Gastrocnemius medialis (tissue), 4 donors: Measurements from ENCODE around the gene ABTB2. TPM values are rescaled to one million over a fixed set of nuclear protein-coding genes. Genes with fewer than 3 reads are reported as not detected.

ENCODE experiments used
- ATAC-seq, 2 donors: fragments of 150-250 bp; one replicate each; pipeline ENCODE4 v1.9.1; 2016
- DNase-seq, 2 donors: peaks; one replicate each; pipeline ENCODE4 v3.0.0-alpha.2; 2019
- H3K27ac ChIP-seq, 4 donors: fragments of 200-600 bp; sonication (generic); 1 replicate in 1 of 4; 2 replicates in 3 of 4; pipeline ENCODE4 v1.5.1; 2016 to 2018; ENCODE audit warnings: mild to moderate bottlenecking in 2 of 4, moderate library complexity in 1 of 4
- H3K27me3 ChIP-seq, 3 donors: fragments of 200-600 bp; sonication (generic) in 2 of 3; 1 replicate in 1 of 3; 2 replicates in 2 of 3; pipeline versions ENCODE4 v1.5.1 to v1.6.0; 2016 to 2019; ENCODE audit warnings: mild to moderate bottlenecking in 1 of 3, moderate library complexity in 1 of 3
- H3K36me3 ChIP-seq, 2 donors: fragments of 200-600 bp; sonication (generic) in 1 of 2; one replicate each; pipeline ENCODE4 v1.5.1; 2017 to 2018
- H3K4me1 ChIP-seq, 2 donors: fragments of 200-600 bp; sonication (generic) in 1 of 2; one replicate each; pipeline ENCODE4 v1.5.1; 2016 to 2017; ENCODE audit warnings: mild to moderate bottlenecking in 2 of 2
- H3K4me3 ChIP-seq, 4 donors: fragments of 200-600 bp; sonication (generic) in 3 of 4; 1 replicate in 1 of 4; 2 replicates in 3 of 4; pipeline ENCODE4 v1.5.1; 2016 to 2019; ENCODE audit warnings: mild to moderate bottlenecking in 2 of 4
- H3K9me3 ChIP-seq, 3 donors: fragments of 200-600 bp; sonication (generic) in 2 of 3; 1 replicate in 1 of 3; 2 replicates in 2 of 3; pipeline ENCODE4 v1.5.1; 2016 to 2019
- CTCF ChIP-seq, 5 experiments: fragments of 450-650 bp in 3 of 5; fragments of 200-600 bp in 2 of 5; sonication (generic) in 2 of 5; IDR thresholded peaks in 4 of 5; conservative IDR thresholded peaks in 1 of 5; 1 replicate in 4 of 5; 2 replicates in 1 of 5; pipeline ENCODE4 v1.5.1; 2016 to 2019; ENCODE audit warnings: antibody characterized with exemption in 5 of 5, mild to moderate bottlenecking in 3 of 5, moderate library complexity in 3 of 5
- POLR2A ChIP-seq, 2 donors: fragments of 450-650 bp; IDR thresholded peaks; one replicate each; pipeline ENCODE4 v1.6.1; 2017; ENCODE audit warnings: antibody characterized with exemption in 2 of 2, mild to moderate bottlenecking in 2 of 2, moderate library complexity in 2 of 2
- in situ Hi-C, 4 donors: fragments of 200-750 bp; cut with MboI; loops; one replicate each; pipeline versions ENCODE4 v1.15.0 to v1.8.0; 2017; ENCODE audit warnings: low sequenced_read_pairs in 4 of 4
- intact Hi-C: fragments of 100-400 bp; cut with DNase I; formaldehyde crosslinking; loops from one replicate; pipeline ENCODE4 v1.15.1; 2023; ENCODE audit warnings: low total_unique reads
- total RNA-seq, 4 donors: library from RNA; depleted of rRNA; stranded (reverse); fragments of >200 nt; gene quantifications; one replicate each; pipeline versions ENCODE4 v1.1.0 to v1.2.3, GENCODE V29; 2016

ABTB2 gene
- total RNA-seq, 4 donors from 2014 or later = 8.8 to 30.7 (median 12.2) TPM

DNA sequence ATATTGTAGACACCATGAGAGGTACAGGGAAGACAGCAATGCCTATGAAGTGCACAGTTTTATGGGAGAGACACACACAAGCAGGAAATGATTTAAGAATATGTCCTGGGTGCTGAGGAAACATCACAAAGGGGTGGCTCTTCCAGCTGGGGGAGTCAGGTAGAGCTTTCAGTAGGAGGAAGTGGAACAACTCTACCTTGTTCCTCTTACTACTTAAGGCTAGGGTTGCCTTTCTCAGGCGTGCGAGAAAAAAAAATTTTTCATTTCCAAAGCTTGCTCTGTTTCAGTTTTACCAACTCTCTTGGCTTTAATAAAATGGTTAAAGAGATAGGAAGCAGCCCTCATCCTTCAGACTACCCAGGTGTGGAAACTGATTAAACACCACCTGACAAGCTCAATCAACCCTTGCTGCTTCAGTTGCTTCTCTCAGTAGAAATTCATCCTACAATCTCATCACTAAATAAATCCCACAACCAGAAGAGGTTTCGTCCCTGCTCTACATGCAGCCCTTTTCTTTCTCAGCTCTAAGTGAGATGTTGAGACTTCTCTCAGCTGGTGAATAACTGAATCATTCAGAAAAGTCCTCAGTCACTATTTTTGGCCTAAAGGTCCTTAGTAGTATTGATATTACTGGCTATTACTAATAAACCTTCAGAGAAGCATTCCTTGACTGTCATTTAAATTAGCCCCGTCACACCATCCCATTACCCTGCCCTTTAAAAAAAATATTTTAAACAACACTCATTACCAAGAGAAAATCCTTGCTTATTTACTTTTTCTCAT lies 5.9 kb downstream of the ABTB2 start:
- in situ Hi-C loops (loop anchor here in 1 of 4 donors (25.0 kb wide), 1 partner anchor 365 kb away; no protein-coding TSS in a partner anchor), intact Hi-C loops (no loop called here)
- H3K4me1 ChIP-seq = peaks cover 56 to 63% of the 10 kb centered on the region in 2 donors
- ATAC-seq (no peak), DNase-seq (no peak)
- H3K27ac ChIP-seq = no peak overlapping the region
- TF ChIP-seq CTCF (IDR thresholded peaks at IDR 0.05 in 4 of 5, conservative IDR thresholded peaks at IDR 0.05 in 1 of 5) (no peak), POLR2A (IDR thresholded peaks at IDR 0.05) (no peak)
- H3K36me3 ChIP-seq = no peaks in the 10 kb centered on the region
- H3K27me3 ChIP-seq = peaks cover 0 to 11% (median 0%) of the 10 kb centered on the region in 3 donors
- H3K4me3 ChIP-seq = no peak overlapping the region
- H3K9me3 ChIP-seq = no peaks in the 10 kb centered on the region

DNA sequence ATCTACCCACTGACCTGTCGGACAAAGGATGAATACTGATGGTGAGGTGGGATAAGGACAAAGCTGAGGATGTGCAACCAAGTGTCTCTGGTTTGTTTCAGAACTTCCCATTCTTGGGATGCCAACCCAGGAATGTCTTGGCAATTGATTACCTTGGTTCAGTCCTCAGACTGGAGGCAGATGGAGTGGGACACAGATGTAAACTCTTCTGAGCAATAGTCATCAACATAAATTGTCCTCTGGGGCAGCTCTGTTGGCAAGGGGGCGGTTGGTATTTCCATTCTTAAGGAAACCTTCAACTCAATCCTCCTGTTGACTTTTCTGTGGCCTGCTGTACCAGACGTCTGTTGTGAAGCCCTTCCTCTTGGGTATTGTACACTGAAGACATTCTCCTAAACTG lies 6.8 kb downstream of the ABTB2 start:
- TF ChIP-seq CTCF (IDR thresholded peaks at IDR 0.05 in 4 of 5, conservative IDR thresholded peaks at IDR 0.05 in 1 of 5) (no peak), POLR2A (IDR thresholded peaks at IDR 0.05) (no peak)
- in situ Hi-C loops = loop anchor here in 1 of 4 donors (25.0 kb wide), 1 partner anchor 364 kb away; no protein-coding TSS in a partner anchor
- DNase-seq (no peak), ATAC-seq (no peak)
- Histone ChIP-seq H3K4me1 (peaks cover 58 to 64% of the 10 kb centered on the region in 2 donors), H3K27ac (peak overlapping the region in 1 of 4 donors; percentile 86), H3K9me3 (no peaks in the 10 kb centered on the region), H3K4me3 (no peak overlapping the region), H3K36me3 (no peaks in the 10 kb centered on the region), H3K27me3 (peaks cover 0 to 10% (median 0%) of the 10 kb centered on the region in 3 donors)
- intact Hi-C loops = no loop called here

DNA sequence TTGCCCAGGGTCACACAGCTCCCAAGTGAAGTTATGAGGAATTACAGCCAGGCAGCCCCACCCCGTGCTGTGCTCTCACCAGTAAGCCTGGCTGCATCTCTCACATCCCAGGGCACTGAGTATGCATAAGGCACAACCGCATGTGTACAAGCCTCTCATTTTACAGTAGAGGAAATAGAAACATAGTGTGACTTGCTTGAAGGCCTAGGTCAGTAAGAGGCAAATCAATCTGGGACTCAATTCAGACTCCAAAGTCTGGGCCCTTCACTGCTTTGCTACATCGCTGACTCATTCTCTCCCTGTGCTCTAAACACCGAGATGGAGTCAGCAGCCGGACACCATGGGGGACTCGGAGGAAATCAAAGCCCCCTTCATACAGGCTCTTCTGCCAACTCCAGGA lies 7.9 kb downstream of the ABTB2 start:
- Histone ChIP-seq H3K9me3 (no peaks in the 10 kb centered on the region), H3K4me3 (no peak overlapping the region), H3K27me3 (peaks cover 0 to 2% (median 0%) of the 10 kb centered on the region in 3 donors), H3K4me1 (peaks cover 59 to 66% of the 10 kb centered on the region in 2 donors), H3K36me3 (no peaks in the 10 kb centered on the region), H3K27ac (peak overlapping the region; percentile 35 to 86 (median 72))
- DNase-seq = peak; percentile 46 to 61
- peak; percentile 34 to 78 for ATAC-seq
- in situ Hi-C loops = loop anchor here in 1 of 4 donors (25.0 kb wide), 1 partner anchor 363 kb away; no protein-coding TSS in a partner anchor
- intact Hi-C loops = loop anchor here (10.0 kb wide), 1 partner anchor 645 kb away; the partner anchor contains the start of gene C11orf91
- TF ChIP-seq POLR2A (IDR thresholded peaks at IDR 0.05) (no peak), CTCF (IDR thresholded peaks at IDR 0.05 in 4 of 5, conservative IDR thresholded peaks at IDR 0.05 in 1 of 5) (no peak)

DNA sequence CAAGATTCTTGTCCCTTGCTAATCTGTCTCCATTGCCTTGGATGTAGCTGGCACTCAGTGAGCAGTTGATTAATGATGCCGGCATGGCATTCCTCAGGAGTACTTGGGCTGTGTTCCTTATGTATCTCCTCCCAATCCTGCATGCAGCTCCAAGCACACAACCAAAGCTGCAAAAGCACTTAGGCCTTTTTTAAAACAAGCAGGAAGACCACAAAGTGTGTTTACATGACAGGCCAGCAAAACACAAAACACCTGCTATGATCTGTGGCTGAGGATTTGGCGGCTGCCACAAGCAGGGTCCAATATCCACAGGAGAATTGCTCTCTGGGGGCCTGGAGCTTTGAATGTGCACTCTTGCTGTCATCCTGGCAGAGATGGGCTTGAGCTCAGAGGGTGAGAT lies 8.9 kb downstream of the ABTB2 start:
- ATAC-seq = no peak
- H3K9me3 ChIP-seq = no peaks in the 10 kb centered on the region
- no peaks in the 10 kb centered on the region for H3K36me3 ChIP-seq
- H3K27me3 ChIP-seq = no peaks in the 10 kb centered on the region
- H3K4me3 ChIP-seq = no peak overlapping the region
- in situ Hi-C loops = no loop called here
- intact Hi-C loops = loop anchor here (10.0 kb wide), 1 partner anchor 644 kb away; the partner anchor contains the start of gene C11orf91
- TF ChIP-seq POLR2A (IDR thresholded peaks at IDR 0.05) = no peak
- TF ChIP-seq CTCF (IDR thresholded peaks at IDR 0.05 in 4 of 5, conservative IDR thresholded peaks at IDR 0.05 in 1 of 5) = no peak
- H3K4me1 ChIP-seq = peaks cover 63% of the 10 kb centered on the region in 2 donors
- DNase-seq = no peak
- H3K27ac ChIP-seq = peak overlapping the region; percentile 35 to 86 (median 72)
